ENCODE results near the gene GNG12.
A peak's percentile ranks its signal among the peaks of the same experiment; 100 is the strongest.

DNA sequence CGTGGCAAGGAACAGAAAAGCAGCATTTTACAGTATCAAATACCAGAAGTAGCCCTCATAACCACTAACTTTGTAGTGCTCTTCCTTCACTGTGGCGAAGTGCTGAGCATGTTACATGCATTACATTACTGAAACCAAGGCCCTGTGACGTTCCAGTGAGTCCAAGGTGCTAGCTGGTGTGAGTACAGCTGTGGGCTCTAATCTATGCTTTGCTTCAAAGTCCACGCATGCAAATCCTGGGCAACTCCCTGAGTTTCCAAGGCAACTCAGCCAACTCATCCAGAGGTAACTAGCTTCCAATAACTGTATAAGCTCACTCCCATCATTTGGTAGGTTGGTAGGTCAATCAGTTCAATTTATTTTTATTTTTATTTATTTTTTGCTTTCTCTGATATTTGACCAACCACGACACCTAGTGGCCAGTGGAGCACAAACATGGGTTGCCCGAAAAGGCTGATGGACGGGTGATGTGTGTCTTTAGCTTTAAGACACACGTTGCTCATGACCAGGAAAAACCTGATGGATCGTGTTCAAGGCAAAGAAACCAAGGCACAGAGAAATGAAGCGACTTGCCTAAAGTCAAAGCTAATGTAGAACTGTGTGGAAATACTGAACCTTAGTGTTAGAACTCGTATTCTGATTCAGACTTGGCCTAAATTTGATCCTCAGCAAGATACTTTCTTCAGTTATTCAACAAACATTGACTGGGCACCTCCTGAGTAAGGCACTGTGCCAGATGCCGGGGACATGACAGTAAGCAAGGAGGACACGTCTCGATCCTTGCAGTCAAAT lies 73.0 kb downstream of the GNG12 start:
- TF ChIP-seq, protein P1, sequence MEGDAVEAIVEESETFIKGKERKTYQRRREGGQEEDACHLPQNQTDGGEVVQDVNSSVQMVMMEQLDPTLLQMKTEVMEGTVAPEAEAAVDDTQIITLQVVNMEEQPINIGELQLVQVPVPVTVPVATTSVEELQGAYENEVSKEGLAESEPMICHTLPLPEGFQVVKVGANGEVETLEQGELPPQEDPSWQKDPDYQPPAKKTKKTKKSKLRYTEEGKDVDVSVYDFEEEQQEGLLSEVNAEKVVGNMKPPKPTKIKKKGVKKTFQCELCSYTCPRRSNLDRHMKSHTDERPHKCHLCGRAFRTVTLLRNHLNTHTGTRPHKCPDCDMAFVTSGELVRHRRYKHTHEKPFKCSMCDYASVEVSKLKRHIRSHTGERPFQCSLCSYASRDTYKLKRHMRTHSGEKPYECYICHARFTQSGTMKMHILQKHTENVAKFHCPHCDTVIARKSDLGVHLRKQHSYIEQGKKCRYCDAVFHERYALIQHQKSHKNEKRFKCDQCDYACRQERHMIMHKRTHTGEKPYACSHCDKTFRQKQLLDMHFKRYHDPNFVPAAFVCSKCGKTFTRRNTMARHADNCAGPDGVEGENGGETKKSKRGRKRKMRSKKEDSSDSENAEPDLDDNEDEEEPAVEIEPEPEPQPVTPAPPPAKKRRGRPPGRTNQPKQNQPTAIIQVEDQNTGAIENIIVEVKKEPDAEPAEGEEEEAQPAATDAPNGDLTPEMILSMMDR (IDR thresholded peaks at IDR 0.05): peak; percentile 95
- TF ChIP-seq EZH2 (IDR thresholded peaks at IDR 0.05; ENCODE audit: borderline replicate concordance, insufficient read depth, low read depth, low read length, poor library complexity, severe bottlenecking): no peak
